ENCODE results near the gene CDH13. TPM values are rescaled to one million over a fixed set of nuclear protein-coding genes. Genes with fewer than 3 reads are reported as not detected.

Gene CDH13
- total RNA-seq, 1 experiment from 2014 or later, result 62.5 TPM

DNA sequence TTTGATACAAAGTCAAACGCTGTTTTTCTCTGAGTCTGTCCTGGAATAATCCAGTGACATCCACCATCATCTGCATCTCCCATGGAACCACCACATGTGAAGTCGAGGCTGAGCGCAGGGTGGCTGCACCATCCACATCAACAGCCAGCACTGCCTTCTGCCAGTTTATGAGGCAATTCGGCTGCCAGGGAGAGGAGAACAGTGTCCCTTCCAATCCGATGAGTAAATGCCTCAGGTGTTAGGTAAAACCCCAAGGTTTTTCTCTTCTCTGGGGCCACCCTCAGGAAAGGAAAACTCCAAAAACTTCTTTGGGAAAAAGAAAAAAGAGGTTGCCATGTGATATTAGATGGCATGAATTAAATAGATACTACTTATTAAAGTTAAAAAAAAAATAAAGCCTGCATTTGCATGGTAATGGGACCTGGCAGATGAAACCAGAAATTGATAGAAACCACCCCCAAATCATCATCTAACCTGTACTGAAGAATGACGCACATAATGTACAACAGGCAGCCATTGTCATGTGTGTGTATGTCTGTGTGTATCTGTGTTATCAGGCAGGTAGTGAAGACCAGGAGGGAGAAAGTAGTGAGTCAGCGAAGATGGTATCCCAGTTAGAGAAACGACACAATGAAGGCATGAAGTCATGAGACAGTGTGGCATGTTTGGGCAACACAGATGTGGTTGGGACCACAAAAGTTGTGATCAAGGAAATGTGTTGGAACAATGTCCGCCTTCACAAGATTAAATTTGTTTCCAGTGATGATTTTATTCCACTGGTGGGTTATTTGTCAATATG is 478.7 kb downstream of the CDH13 start:
- no peaks in the 10 kb centered on the region for H3K9me3 ChIP-seq (replicated peaks)
- DNase-seq (ENCODE audit: low read depth in 1 of 2, low spot score in 2 of 2), result no peak

GRCh38 chr16:83109490-83110125 is 482.8 kb downstream of the CDH13 start:
- Histone ChIP-seq H3K27ac (no peak overlapping the region), H3K9me3 (replicated peaks) (no peaks in the 10 kb centered on the region), H3K36me3 (no peaks in the 10 kb centered on the region), H3K4me3 (no peak overlapping the region), H3K27me3 (replicated peaks) (no peaks in the 10 kb centered on the region), H3K4me1 (replicated peaks) (no peaks in the 10 kb centered on the region)
- DNase-seq (ENCODE audit: low read depth in 1 of 2, low spot score in 2 of 2), result no peak

More for the DNA sequence above, 478.7 kb downstream of the CDH13 start:
- no peak overlapping the region for H3K4me3 ChIP-seq
- no peaks in the 10 kb centered on the region for H3K36me3 ChIP-seq
- H3K27me3 ChIP-seq (replicated peaks), result no peaks in the 10 kb centered on the region
- no peak overlapping the region for H3K27ac ChIP-seq
- no peaks in the 10 kb centered on the region for H3K4me1 ChIP-seq (replicated peaks)

- no peaks in the 10 kb centered on the region for H3K27me3 ChIP-seq (replicated peaks)
- DNase-seq (ENCODE audit: low read depth in 1 of 2, low spot score in 2 of 2), result no peak
- no peaks in the 10 kb centered on the region for H3K9me3 ChIP-seq (replicated peaks)
- no peaks in the 10 kb centered on the region for H3K36me3 ChIP-seq
- H3K4me1 ChIP-seq (replicated peaks), result no peaks in the 10 kb centered on the region
- H3K27ac ChIP-seq, result no peak overlapping the region
- H3K4me3 ChIP-seq, result no peak overlapping the region
Observed at GRCh38 chr16:83110269-83110668, 483.5 kb downstream of the CDH13 start.

GRCh38 chr16:83113317-83113716 is 486.5 kb downstream of the CDH13 start:
- H3K27ac ChIP-seq, result no peak overlapping the region
- DNase-seq (ENCODE audit: low read depth in 1 of 2, low spot score in 2 of 2), result no peak
- H3K4me1 ChIP-seq (replicated peaks), result peaks cover 6% of the 10 kb centered on the region
- no peak overlapping the region for H3K4me3 ChIP-seq
- H3K36me3 ChIP-seq, result no peaks in the 10 kb centered on the region
- H3K9me3 ChIP-seq (replicated peaks), result no peaks in the 10 kb centered on the region
- H3K27me3 ChIP-seq (replicated peaks), result no peaks in the 10 kb centered on the region

GRCh38 chr16:83113811-83114210 is 487.0 kb downstream of the CDH13 start:
- Histone ChIP-seq H3K27ac (no peak overlapping the region), H3K27me3 (replicated peaks) (no peaks in the 10 kb centered on the region), H3K4me1 (replicated peaks) (peaks cover 11% of the 10 kb centered on the region), H3K9me3 (replicated peaks) (no peaks in the 10 kb centered on the region), H3K4me3 (no peak overlapping the region), H3K36me3 (no peaks in the 10 kb centered on the region)
- DNase-seq (ENCODE audit: low read depth in 1 of 2, low spot score in 2 of 2), result no peak

- H3K9me3 ChIP-seq (replicated peaks), result no peaks in the 10 kb centered on the region
- DNase-seq (ENCODE audit: low read depth in 1 of 2, low spot score in 2 of 2), result no peak
- peaks cover 16% of the 10 kb centered on the region for H3K4me1 ChIP-seq (replicated peaks)
- no peak overlapping the region for H3K4me3 ChIP-seq
- no peaks in the 10 kb centered on the region for H3K36me3 ChIP-seq
- H3K27ac ChIP-seq, result no peak overlapping the region
- no peaks in the 10 kb centered on the region for H3K27me3 ChIP-seq (replicated peaks)
Observed at GRCh38 chr16:83115491-83116232, 488.9 kb downstream of the CDH13 start.

- Histone ChIP-seq H3K9me3 (replicated peaks) (no peaks in the 10 kb centered on the region), H3K27me3 (replicated peaks) (no peaks in the 10 kb centered on the region), H3K4me3 (no peak overlapping the region), H3K27ac (no peak overlapping the region), H3K36me3 (no peaks in the 10 kb centered on the region), H3K4me1 (replicated peaks) (peaks cover 16% of the 10 kb centered on the region)
- DNase-seq (ENCODE audit: low read depth in 1 of 2, low spot score in 2 of 2), result no peak
Observed at GRCh38 chr16:83116274-83116892, 489.6 kb downstream of the CDH13 start.

- Histone ChIP-seq H3K27me3 (replicated peaks) (no peaks in the 10 kb centered on the region), H3K4me3 (no peak overlapping the region), H3K4me1 (replicated peaks) (peaks cover 16% of the 10 kb centered on the region), H3K36me3 (no peaks in the 10 kb centered on the region), H3K9me3 (replicated peaks) (no peaks in the 10 kb centered on the region), H3K27ac (no peak overlapping the region; the same call in 1 of the 2 replicates)
- no peak for DNase-seq (ENCODE audit: low read depth in 1 of 2, low spot score in 2 of 2)
Observed at GRCh38 chr16:83117810-83118209, 491.0 kb downstream of the CDH13 start.

GRCh38 chr16:83118365-83118764 is 491.6 kb downstream of the CDH13 start:
- peak; percentile 31 to 60 for DNase-seq (ENCODE audit: low read depth in 1 of 2, low spot score in 2 of 2)
- no peaks in the 10 kb centered on the region for H3K9me3 ChIP-seq (replicated peaks)
- H3K4me3 ChIP-seq, result no peak overlapping the region
- H3K27me3 ChIP-seq (replicated peaks), result no peaks in the 10 kb centered on the region
- H3K27ac ChIP-seq, result peak overlapping the region; percentile 21
- peaks cover 16% of the 10 kb centered on the region for H3K4me1 ChIP-seq (replicated peaks)
- H3K36me3 ChIP-seq, result no peaks in the 10 kb centered on the region

- H3K4me3 ChIP-seq, result no peak overlapping the region
- 0 out of 2 replicates have a peak, but pooled peaks cover 3% of the 10 kb centered on the region for H3K9me3 ChIP-seq (replicated peaks)
- peaks cover 13% of the 10 kb centered on the region for H3K36me3 ChIP-seq
- no peak for DNase-seq (ENCODE audit: low read depth in 1 of 2, low spot score in 2 of 2)
- H3K4me1 ChIP-seq (replicated peaks), result no peaks in the 10 kb centered on the region
- H3K27ac ChIP-seq, result no peak overlapping the region
- no peaks in the 10 kb centered on the region for H3K27me3 ChIP-seq (replicated peaks)
Observed at GRCh38 chr16:83125999-83126568, 499.3 kb downstream of the CDH13 start.

DNA sequence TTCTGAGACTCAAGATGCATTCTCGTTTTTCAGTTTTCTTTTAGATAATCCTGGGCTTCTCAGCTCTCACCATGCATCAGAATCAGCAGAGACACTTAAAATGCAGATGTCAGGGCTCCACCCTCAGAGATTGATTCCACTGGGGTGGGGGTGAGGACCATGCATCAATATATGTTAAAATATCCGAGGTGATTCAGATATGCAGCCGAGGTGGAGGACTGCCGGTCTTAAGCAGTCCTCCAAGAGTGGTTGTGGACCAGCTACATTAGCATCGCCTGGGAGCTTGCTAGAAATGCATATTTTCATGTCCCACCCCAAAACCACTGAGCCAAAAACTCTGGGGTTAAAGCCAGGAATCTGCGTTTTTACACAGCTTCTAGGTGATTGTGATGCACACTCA is 501.3 kb downstream of the CDH13 start:
- no peak for DNase-seq (ENCODE audit: low read depth in 1 of 2, low spot score in 2 of 2)
- H3K36me3 ChIP-seq, result peaks cover 13% of the 10 kb centered on the region
- 0 out of 2 replicates have a peak, but pooled peaks cover 3% of the 10 kb centered on the region for H3K9me3 ChIP-seq (replicated peaks)
- no peaks in the 10 kb centered on the region for H3K27me3 ChIP-seq (replicated peaks)
- no peaks in the 10 kb centered on the region for H3K4me1 ChIP-seq (replicated peaks)
- H3K27ac ChIP-seq, result no peak overlapping the region
- no peak overlapping the region for H3K4me3 ChIP-seq

GRCh38 chr16:83130039-83130438 is 503.3 kb downstream of the CDH13 start:
- Histone ChIP-seq H3K36me3 (peaks cover 13% of the 10 kb centered on the region), H3K4me3 (no peak overlapping the region), H3K27ac (no peak overlapping the region), H3K9me3 (replicated peaks) (0 out of 2 replicates have a peak, but pooled peaks cover 3% of the 10 kb centered on the region), H3K4me1 (replicated peaks) (no peaks in the 10 kb centered on the region), H3K27me3 (replicated peaks) (no peaks in the 10 kb centered on the region)
- no peak for DNase-seq (ENCODE audit: low read depth in 1 of 2, low spot score in 2 of 2)

GRCh38 chr16:83134638-83135037 is 507.9 kb downstream of the CDH13 start:
- H3K27ac ChIP-seq, result no peak overlapping the region
- no peaks in the 10 kb centered on the region for H3K9me3 ChIP-seq (replicated peaks)
- H3K27me3 ChIP-seq (replicated peaks), result no peaks in the 10 kb centered on the region
- no peak overlapping the region for H3K4me3 ChIP-seq
- DNase-seq (ENCODE audit: low read depth in 1 of 2, low spot score in 2 of 2), result no peak
- no peaks in the 10 kb centered on the region for H3K36me3 ChIP-seq
- H3K4me1 ChIP-seq (replicated peaks), result peaks cover 18% of the 10 kb centered on the region

Measured in SJSA1 (cell line).